Measurements from ENCODE around the gene YARS1. TPM values are rescaled to one million over a fixed set of nuclear protein-coding genes. Genes with fewer than 3 reads are reported as not detected.
A peak's percentile ranks its signal among the peaks of the same experiment; 100 is the strongest.

YARS1 gene
- total and polyA plus RNA-seq, 2 of the 13 experiments (the other 11 are each of a cell fraction or from before 2014, with no cell fraction given) = 50.1 to 113 TPM

- TF ChIP-seq USF2 (IDR thresholded peaks at IDR 0.05; ENCODE audit: low read depth, low read length) (no peak), USF2 (CRISPR knock-in tag; IDR thresholded peaks at IDR 0.05; ENCODE audit: borderline replicate concordance) (no peak), MED1 (CRISPR knock-in tag; IDR thresholded peaks at IDR 0.05) (no peak), AGO1 (IDR thresholded peaks at IDR 0.05; ENCODE audit: low read depth, low read length, poor library complexity, severe bottlenecking) (no peak), ZUFSP (CRISPR knock-in tag; IDR thresholded peaks at IDR 0.05; ENCODE audit: borderline replicate concordance) (no peak), MXI1 (IDR thresholded peaks at IDR 0.05; ENCODE audit: borderline replicate concordance, low read depth, low read length) (no peak), KAT2B (IDR thresholded peaks at IDR 0.05; ENCODE audit: borderline replicate concordance, low read depth, low read length) (no peak), SPEN (CRISPR knock-in tag; IDR thresholded peaks at IDR 0.05; ENCODE audit: low read depth) (peak; percentile 31; the same call in 1 of the 2 replicates)
Measured at GRCh38 chr1:32742199-32742947, 74.8 kb downstream of the YARS1 start (continued).

Measured in HepG2 (cell line).